Suprapubic skin (tissue), 4 donors: ENCODE data around the gene PLEKHG5.

Source experiments
- EP300 ChIP-seq: sonication (generic); formaldehyde crosslinking; IDR thresholded peaks from one replicate; pipeline ENCODE4 v1.6.1; 2017; ENCODE audit warnings: antibody characterized with exemption
- POLR2A ChIP-seq, 2 donors: fragments of 450-650 bp; IDR thresholded peaks; one replicate each; pipeline ENCODE4 v1.6.1; 2017; ENCODE audit warnings: antibody characterized with exemption in 2 of 2, mild to moderate bottlenecking in 2 of 2, moderate library complexity in 2 of 2
- POLR2AphosphoS5 ChIP-seq, 3 donors: sonication (generic); formaldehyde crosslinking; IDR thresholded peaks; one replicate each; pipeline ENCODE4 v1.6.1; 2017; ENCODE audit warnings: antibody characterized with exemption in 3 of 3
- TF ChIP-seq, protein P1 (sequence below), 2 donors: fragments of 200-600 bp in 1 of 2; fragments of 450-650 bp in 1 of 2; sonication (generic) in 1 of 2; IDR thresholded peaks; one replicate each; pipeline ENCODE4 v1.5.1; 2016 to 2019; ENCODE audit warnings: antibody characterized with exemption in 2 of 2, mild to moderate bottlenecking in 1 of 2, moderate library complexity in 1 of 2

DNA sequence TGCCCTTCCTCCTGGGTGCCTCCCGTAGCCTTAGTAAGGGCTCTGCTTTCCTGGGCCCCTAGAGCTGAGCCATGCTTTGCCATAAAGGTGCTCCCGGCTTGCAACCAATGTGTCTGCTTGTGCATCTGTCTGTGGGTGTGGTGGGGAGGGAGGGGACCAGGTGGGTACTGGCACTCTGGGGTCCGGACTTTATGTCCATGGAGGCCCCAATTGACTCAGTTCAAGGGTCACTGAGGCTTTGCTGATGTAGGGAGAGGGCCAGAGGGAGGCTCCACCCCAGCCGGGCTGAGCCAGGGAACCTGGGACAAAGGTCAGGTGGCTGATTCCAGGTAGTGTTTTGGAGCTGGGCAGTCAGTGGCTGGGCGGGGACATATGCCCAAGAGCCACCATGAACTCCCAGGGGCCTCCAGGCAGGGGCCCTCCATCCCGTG lies 40.5 kb downstream of the PLEKHG5 start:
- TF ChIP-seq, protein P1, sequence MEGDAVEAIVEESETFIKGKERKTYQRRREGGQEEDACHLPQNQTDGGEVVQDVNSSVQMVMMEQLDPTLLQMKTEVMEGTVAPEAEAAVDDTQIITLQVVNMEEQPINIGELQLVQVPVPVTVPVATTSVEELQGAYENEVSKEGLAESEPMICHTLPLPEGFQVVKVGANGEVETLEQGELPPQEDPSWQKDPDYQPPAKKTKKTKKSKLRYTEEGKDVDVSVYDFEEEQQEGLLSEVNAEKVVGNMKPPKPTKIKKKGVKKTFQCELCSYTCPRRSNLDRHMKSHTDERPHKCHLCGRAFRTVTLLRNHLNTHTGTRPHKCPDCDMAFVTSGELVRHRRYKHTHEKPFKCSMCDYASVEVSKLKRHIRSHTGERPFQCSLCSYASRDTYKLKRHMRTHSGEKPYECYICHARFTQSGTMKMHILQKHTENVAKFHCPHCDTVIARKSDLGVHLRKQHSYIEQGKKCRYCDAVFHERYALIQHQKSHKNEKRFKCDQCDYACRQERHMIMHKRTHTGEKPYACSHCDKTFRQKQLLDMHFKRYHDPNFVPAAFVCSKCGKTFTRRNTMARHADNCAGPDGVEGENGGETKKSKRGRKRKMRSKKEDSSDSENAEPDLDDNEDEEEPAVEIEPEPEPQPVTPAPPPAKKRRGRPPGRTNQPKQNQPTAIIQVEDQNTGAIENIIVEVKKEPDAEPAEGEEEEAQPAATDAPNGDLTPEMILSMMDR (IDR thresholded peaks at IDR 0.05), result no peak
- no peak for TF ChIP-seq POLR2A (IDR thresholded peaks at IDR 0.05)
- TF ChIP-seq POLR2AphosphoS5 (IDR thresholded peaks at IDR 0.05), result no peak
- no peak for TF ChIP-seq EP300
